ENCODE results near the gene KPNA6.
A peak's percentile ranks its signal among the peaks of the same experiment; 100 is the strongest.
"Not testable (repeated sequence)": the region's sequence is repeated elsewhere in the genome, so short reads cannot be mapped to it uniquely, and the experiment has no call there.

The KPNA6 gene

DNA sequence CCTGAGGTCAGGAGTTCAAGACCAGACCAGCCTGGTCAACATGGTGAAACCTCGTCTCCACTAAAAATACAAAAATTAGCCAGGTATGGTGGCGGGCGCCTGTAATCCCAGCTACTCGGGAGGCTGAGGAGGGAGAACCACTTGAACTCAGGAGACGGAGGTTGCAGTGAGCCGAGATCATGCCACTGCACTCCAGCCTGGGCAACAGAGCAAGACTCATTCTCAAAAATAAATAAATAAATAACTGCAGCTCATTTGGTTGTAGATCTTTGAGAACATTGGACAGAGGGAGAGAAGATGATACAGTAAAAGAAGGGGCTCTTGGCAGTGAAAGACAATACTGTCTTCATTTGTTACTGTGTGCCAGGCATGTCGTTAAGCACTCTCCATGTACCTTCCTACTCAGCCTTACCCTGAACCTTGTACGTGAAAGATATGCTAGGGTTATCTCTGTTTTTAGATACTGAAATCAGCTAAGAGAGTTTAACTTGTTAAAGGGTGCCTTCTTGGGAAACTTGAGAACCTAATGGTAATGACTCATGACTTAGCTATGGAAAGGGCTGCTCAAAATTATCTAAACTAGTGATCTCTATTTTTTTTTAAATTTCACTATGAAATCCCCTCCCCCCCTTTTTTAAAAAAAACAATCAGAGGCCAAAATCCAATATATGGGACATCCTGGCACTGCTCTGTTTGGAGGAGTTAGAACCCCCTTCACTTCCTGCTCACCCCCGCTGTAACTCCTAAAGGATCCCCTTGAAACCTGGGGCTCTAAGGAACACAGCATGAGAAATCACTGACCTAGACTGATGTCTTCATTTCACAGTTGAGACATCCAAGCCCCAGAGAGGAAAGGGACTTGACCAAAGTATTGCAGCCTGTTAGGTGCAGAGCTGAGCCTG lies 6.8 kb upstream of the KPNA6 start:
- DNase-seq: no peak

- DNase-seq: no peak
Measured at GRCh38 chr1:32104127-32104526, 3.7 kb upstream of the KPNA6 start.

DNA sequence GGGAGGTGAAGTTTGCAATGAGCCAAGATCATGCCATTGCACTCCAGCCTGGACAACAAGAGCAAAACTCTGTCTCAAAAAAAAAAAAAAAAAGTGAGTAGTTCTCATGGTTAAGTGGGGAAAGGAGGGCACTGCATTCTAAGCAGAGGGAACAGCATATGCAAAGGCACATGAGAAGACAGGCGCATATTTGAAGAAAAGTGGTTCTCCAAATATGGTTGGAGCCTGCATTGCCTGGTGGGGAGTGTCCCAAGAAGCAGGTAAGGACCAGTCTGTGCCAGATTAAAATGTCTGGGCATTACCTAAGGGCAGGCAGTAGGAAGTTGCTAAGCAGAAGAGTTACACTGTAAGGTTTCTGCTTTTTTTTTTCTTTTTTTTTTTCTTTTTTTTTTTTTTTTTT lies 2.5 kb upstream of the KPNA6 start:
- DNase-seq: no peak

- DNase-seq: no peak
Measured at GRCh38 chr1:32106663-32107275, 1.1 kb upstream of the KPNA6 start.

DNA sequence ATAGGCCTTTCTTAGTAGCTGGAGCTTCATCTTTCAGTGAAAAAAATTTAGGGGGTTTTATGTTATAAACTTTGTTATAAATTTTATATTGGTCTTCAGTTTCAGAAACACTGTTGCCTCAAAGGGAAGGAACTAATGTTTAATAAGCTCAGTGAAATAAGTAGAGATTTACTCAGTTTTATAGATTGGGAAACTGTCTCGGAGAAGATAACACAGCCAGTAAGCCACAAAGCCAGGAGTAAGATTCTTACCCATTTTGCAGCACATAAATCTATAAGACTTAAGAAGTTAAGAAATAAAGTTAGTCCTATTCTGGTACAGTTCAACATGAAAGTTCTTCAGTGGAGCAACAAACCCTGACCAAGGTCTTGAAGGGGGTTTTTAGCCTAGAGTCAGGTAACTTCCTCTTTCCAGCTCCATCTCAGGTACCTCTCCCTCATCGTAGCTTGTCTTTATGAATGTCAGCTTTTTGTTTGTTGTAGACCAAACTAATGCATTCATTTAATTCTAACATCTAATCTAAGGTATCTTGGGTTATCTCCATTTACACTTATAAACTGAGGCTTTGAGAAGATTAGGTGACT lies 3.3 kb downstream of the KPNA6 start:
- no peak for DNase-seq

DNA sequence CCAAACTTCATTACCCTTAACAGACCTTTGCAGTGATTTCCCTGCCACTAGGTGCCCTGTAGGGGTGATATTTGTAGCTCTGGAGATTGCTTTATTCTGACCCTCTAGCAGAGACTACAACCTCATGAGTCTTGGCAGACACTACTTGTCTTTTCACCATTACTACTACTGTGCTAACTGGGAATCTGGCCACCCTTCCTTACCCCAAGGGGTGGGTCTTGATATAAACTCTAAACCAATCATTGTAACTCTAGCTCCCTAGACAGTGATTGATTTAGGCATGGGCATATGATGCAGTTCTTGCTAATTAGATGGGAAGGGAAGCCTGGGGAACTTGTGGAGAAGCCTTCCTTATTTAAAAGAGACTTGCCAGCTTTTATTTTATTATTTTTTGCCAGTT lies 3.9 kb downstream of the KPNA6 start:
- no peak for DNase-seq

DNA sequence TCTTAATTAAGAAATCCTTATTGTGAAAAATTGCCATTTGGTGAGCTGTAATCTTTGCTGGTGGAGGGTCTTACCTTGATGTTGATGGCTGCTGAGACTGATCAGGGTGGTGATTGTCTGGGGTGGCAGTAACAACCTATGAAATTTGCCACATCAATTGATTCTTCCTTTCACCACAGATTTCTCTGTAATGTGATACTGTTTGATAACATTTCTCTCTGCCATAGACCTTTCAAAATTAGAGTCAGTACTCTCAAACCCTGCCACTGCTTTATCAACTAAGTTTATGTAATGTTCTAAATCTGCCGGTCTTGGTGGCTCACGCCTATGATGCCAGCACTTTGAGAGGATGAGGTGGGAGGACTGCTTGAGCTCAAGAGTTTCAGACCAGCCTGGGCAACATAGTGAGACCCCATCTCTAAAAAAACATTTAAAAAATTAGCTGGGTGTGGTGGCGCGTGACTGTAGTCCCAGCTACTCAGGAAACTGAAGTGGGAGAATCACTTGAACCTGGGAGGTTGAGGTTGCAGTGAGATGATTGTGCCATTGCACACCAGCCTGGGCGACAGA lies 5.0 kb downstream of the KPNA6 start:
- no peak for DNase-seq

DNA sequence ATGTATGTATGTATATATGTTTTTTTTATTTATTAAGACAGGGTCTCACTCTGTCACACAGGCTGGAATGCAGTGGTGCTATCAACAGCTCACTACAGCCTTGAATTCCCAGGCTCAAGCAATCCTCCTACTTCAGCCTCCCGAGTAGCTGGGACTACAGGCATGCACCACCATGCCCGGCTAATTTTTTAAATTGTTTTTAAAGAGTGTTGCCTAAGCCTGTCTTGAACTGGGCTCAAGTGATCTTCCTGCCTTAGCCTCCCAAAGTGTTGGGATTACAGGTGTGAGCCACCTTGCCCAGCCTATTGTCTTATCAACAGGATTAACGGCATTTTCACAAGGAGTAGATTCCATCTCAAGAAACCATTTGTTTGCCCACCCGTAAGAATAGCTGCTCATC lies 5.6 kb downstream of the KPNA6 start:
- DNase-seq: not testable (repeated sequence)

DNA sequence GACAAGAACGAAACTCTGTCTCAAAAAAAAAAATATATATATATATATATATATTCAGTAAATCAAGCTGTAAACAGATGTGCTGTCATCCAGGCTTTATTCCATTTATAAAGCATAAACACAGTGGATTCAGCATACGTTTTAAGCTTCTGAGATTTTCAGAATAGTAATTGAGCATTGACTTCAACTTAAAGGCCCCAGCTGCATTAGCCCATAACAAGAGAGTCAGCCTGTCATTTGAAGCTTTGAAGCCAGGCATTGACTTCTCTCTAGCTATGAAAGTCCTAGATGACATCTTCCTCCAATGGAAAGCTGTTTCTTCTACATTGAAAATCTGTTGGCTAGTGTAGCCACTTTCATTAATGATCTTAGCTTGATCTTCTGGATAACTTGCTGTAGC lies 6.6 kb downstream of the KPNA6 start:
- no peak for DNase-seq

GRCh38 chr1:32115496-32115895 lies 7.6 kb downstream of the KPNA6 start:
- no peak for DNase-seq

GRCh38 chr1:32116531-32116930 lies 8.7 kb downstream of the KPNA6 start:
- no peak for DNase-seq

- no peak for DNase-seq
Measured at GRCh38 chr1:32122151-32122550, 14.3 kb downstream of the KPNA6 start.

DNA sequence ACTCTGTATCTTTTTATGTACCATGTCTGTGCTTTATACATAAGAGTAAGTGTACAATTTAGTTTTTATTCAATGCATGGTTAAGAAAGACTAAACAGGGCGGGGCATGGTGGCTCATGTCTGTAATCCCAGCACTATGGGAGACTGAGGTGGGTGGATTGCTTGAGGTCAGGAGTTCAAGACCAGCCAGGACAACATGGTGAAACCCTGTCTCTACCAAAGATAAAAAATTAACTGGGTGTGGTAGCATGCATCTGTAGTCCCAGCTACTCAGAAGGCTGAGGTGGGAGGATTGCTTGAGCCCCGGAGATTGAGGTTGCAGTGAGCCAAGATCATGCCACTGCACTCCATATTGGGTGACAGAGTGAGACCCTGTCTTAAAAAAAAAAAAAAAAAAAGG lies 15.5 kb downstream of the KPNA6 start:
- not testable (repeated sequence) for DNase-seq

DNA sequence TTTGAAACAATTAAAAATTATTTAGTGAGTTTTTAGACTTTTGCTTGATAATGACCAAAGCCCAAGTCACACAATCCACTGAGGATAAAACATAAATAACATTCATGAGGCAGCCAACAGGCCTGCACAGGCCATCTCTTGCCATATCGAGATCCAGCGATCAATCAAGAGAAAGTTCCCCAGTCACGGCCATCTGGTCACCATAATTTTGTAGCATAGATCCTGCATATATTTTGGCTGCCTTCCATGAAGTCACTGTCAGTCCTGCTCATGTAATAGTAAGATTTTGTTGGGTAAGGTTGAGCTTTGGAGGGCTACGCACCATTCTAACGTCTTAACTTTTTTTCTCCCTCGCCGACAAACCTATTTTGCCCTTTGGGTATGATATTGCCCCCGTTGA lies 17.5 kb downstream of the KPNA6 start:
- DNase-seq: peak; percentile 61

- DNase-seq: no peak
Measured at GRCh38 chr1:32126770-32127169, 18.9 kb downstream of the KPNA6 start.

- no peak for DNase-seq
Measured at GRCh38 chr1:32127409-32128198, 19.7 kb downstream of the KPNA6 start.

DNA sequence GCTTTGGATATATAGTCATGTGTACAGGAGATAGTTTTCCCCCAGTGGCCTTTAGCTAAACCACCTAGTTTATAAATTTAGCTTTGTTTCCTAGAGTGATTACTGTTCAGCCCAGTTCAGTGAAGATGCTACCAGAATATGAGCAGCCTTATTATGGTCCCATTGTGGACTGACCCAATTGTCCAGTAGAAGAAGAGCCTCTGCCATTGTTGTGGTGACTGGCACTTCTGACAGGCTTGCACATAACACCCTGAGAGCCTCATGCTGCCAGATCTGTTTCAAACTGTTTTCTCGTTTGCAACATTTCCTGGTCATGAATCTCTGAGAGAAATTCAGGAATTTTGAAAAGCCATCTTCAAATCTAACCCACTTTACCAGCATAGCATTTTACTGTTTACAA lies 20.6 kb downstream of the KPNA6 start:
- no peak for DNase-seq

DNA sequence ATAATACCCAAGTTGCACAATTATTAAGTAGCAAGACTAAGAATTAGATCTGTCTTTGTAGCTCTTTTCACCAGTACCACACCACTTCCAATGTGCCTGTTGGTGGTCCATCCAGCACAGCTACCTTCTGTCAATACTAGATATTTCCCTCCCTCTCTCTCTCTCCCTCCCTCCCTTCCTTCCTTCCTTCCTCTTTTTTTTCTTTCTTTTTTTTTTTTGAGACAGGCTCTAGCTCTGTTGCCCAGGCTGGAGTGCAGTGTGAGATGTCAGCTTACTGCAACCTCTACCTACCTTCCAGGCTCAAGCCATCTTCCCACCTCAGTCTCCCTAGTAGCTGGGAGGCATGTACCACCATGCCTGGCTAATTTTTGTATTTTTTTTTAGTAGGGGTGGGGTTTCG lies 21.1 kb downstream of the KPNA6 start:
- no peak for DNase-seq

DNA sequence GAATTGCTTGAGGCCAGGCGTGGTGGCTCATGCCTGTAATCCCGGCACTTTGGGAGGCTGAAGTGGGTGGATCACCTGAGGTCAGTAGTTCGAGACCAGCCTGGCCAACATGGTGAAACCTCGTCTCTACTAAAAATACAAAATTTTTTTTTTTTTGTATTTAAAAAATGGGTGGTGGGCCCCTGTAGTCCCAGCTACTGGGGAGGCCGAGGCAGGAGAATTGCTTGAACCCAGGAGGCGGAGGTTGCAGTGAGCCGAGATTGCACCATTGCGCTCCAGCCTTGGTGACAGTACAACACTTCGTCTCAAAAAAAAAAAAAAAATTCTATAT lies 26.1 kb downstream of the KPNA6 start:
- not testable (repeated sequence) for DNase-seq

DNA sequence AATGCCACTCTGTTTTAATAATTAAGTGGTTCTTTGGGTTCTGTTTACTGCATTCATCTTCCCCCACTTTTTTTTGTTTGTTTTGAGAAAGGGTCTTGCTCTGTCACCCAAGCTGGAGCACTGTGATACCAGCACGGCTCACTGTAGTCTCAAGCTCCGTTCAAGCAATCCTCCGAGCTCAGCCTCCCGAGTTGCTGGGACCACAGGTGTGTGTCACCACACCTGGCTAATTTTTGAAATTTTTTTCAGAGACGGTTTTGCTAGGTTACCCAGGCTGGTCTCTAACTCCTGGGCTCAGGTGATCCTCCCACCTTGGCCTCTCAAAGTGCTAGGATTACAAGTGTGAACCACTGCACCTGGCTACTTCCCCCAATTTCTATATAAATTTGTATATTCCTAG lies 29.3 kb downstream of the KPNA6 start:
- DNase-seq: no peak

DNA sequence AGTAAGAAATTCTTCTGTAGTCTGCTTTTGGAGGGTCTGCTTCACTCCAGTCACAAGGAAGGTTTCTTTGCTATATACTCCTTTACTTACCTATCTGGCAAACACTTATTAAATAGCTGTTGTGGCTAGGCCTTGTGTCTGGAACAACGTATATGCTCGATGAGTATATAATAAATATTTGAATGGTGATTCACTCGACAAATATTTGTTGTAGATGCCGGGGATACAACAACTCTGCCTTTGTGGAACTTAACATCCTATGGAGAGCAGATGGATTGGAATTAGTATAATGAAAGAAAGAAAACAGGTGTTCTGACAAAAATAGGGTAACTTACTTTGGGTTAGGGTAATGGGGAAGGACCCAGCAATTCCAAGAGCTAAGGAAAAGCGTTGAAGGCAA lies 31.1 kb downstream of the KPNA6 start:
- DNase-seq: no peak

GRCh38 chr1:32142446-32143301 lies 34.8 kb downstream of the KPNA6 start:
- no peak for DNase-seq
